CD1c-positive myeloid dendritic cell (primary cell): ENCODE results near the gene PNLIPRP2.

Experiments used
- DNase-seq: peaks from one replicate; pipeline ENCODE4 v3.0.0-alpha.2; 2016; ENCODE audit errors: extremely low spot score

PNLIPRP2 gene

GRCh38 chr10:116612107-116612769, 8.5 kb upstream of the PNLIPRP2 start:
- DNase-seq = no peak

- DNase-seq = no peak
Measured at GRCh38 chr10:116613471-116613870, 7.3 kb upstream of the PNLIPRP2 start.

- DNase-seq = no peak
Measured at GRCh38 chr10:116614796-116615195, 6.0 kb upstream of the PNLIPRP2 start.

- DNase-seq = no peak
Measured at GRCh38 chr10:116615199-116615776, 5.5 kb upstream of the PNLIPRP2 start.

- no peak for DNase-seq
Measured at GRCh38 chr10:116621476-116621875, 723 bp downstream of the PNLIPRP2 start.

GRCh38 chr10:116621934-116622655, 1.3 kb downstream of the PNLIPRP2 start:
- DNase-seq = no peak

GRCh38 chr10:116625845-116626244, 5.1 kb downstream of the PNLIPRP2 start:
- no peak for DNase-seq

- no peak for DNase-seq
Measured at GRCh38 chr10:116626815-116627214, 6.1 kb downstream of the PNLIPRP2 start.

GRCh38 chr10:116627386-116627933, 6.7 kb downstream of the PNLIPRP2 start:
- no peak for DNase-seq

GRCh38 chr10:116629340-116629739, 8.6 kb downstream of the PNLIPRP2 start:
- DNase-seq = no peak

GRCh38 chr10:116630020-116630419, 9.3 kb downstream of the PNLIPRP2 start:
- DNase-seq = no peak

GRCh38 chr10:116631871-116632295, 11.1 kb downstream of the PNLIPRP2 start:
- DNase-seq = no peak

- DNase-seq = no peak
Measured at GRCh38 chr10:116632596-116633215, 12.0 kb downstream of the PNLIPRP2 start.

GRCh38 chr10:116633216-116633600, 12.5 kb downstream of the PNLIPRP2 start:
- DNase-seq = no peak

GRCh38 chr10:116634126-116634975, 13.6 kb downstream of the PNLIPRP2 start:
- no peak for DNase-seq

- DNase-seq = no peak
Measured at GRCh38 chr10:116636385-116636784, 15.6 kb downstream of the PNLIPRP2 start.

- no peak for DNase-seq
Measured at GRCh38 chr10:116636976-116637375, 16.2 kb downstream of the PNLIPRP2 start.

GRCh38 chr10:116637830-116638229, 17.1 kb downstream of the PNLIPRP2 start:
- no peak for DNase-seq

GRCh38 chr10:116646502-116646901, 25.7 kb downstream of the PNLIPRP2 start:
- DNase-seq = no peak

- no peak for DNase-seq
Measured at GRCh38 chr10:116648903-116649302, 28.1 kb downstream of the PNLIPRP2 start.

- DNase-seq = no peak
Measured at GRCh38 chr10:116653885-116654284, 33.1 kb downstream of the PNLIPRP2 start.
